ENCODE results near the gene HPCA.

DNA sequence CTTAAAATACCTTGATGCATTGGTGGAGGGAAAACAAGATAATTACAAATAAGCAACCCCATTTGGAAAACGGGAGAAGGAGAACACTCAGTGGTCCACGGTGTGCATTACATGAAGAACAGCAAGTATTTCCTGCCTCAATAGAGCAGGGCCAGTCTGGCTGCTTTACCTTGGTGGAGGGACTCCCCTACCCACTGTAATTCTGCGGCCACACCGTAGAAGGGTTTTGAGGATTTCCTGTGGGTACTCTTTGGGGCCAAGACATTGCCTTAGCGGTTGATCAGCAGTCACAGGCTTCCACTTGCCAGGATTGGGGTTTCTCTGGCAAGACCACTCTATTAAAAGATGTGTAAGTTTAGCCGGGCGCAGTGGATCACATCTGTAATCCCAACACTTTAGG, 31.2 kb downstream of the HPCA start:
- TF ChIP-seq, protein P1, sequence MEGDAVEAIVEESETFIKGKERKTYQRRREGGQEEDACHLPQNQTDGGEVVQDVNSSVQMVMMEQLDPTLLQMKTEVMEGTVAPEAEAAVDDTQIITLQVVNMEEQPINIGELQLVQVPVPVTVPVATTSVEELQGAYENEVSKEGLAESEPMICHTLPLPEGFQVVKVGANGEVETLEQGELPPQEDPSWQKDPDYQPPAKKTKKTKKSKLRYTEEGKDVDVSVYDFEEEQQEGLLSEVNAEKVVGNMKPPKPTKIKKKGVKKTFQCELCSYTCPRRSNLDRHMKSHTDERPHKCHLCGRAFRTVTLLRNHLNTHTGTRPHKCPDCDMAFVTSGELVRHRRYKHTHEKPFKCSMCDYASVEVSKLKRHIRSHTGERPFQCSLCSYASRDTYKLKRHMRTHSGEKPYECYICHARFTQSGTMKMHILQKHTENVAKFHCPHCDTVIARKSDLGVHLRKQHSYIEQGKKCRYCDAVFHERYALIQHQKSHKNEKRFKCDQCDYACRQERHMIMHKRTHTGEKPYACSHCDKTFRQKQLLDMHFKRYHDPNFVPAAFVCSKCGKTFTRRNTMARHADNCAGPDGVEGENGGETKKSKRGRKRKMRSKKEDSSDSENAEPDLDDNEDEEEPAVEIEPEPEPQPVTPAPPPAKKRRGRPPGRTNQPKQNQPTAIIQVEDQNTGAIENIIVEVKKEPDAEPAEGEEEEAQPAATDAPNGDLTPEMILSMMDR (IDR thresholded peaks at IDR 0.05): no peak
- no peak for TF ChIP-seq POLR2A (IDR thresholded peaks at IDR 0.05)

Measured in Peyer's patch (tissue), 4 donors.